Coronary artery (tissue), 2 donors: ENCODE measurements around the gene SGK1.

Experiments used
- DNase-seq: peaks from one replicate; pipeline ENCODE4 v3.0.0-alpha.2; 2017; ENCODE audit warnings: low spot score
- H3K27ac ChIP-seq, 2 donors: fragments of 200-600 bp; sonication (generic); one replicate each; pipeline ENCODE4 v1.5.1; 2016 to 2019
- H3K4me3 ChIP-seq: fragments of 200-600 bp; sonication (generic); 2 replicates; pipeline ENCODE4 v1.5.1; 2016; ENCODE audit warnings: mild to moderate bottlenecking, moderate library complexity
- TF ChIP-seq, protein P1 (sequence below): fragments of 200-600 bp; sonication (generic); IDR thresholded peaks from one replicate; pipeline ENCODE4 v1.5.1; 2019; ENCODE audit warnings: antibody characterized with exemption

Gene SGK1

DNA sequence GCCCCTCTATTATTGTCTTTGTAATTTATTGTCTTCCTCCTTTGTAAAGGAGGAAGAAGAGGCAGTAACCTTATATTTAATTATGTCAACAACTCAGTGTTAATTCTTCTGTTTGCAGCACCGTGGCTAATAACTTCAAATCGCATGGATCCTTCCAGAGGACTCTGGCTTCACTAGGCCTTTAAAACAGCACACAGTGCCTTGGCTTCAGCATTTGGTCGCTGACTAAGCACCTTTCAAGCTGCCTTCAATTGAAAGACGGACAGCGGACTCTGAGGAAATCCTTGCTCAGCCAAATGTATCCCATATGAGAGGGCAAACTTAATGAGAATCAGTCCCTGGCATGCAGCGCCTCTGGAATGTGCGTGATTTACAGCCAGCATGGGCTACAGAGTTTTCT, 64.2 kb downstream of the SGK1 start:
- TF ChIP-seq, protein P1, sequence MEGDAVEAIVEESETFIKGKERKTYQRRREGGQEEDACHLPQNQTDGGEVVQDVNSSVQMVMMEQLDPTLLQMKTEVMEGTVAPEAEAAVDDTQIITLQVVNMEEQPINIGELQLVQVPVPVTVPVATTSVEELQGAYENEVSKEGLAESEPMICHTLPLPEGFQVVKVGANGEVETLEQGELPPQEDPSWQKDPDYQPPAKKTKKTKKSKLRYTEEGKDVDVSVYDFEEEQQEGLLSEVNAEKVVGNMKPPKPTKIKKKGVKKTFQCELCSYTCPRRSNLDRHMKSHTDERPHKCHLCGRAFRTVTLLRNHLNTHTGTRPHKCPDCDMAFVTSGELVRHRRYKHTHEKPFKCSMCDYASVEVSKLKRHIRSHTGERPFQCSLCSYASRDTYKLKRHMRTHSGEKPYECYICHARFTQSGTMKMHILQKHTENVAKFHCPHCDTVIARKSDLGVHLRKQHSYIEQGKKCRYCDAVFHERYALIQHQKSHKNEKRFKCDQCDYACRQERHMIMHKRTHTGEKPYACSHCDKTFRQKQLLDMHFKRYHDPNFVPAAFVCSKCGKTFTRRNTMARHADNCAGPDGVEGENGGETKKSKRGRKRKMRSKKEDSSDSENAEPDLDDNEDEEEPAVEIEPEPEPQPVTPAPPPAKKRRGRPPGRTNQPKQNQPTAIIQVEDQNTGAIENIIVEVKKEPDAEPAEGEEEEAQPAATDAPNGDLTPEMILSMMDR = no peak
- H3K4me3 ChIP-seq = no peak overlapping the region
- no peak for DNase-seq
- no peak overlapping the region for H3K27ac ChIP-seq

- no peak for DNase-seq
- Histone ChIP-seq H3K4me3 (no peak overlapping the region), H3K27ac (no peak overlapping the region)
- TF ChIP-seq, protein P1 = no peak
Observed at GRCh38 chr6:134251320-134251719, 66.6 kb downstream of the SGK1 start.

DNA sequence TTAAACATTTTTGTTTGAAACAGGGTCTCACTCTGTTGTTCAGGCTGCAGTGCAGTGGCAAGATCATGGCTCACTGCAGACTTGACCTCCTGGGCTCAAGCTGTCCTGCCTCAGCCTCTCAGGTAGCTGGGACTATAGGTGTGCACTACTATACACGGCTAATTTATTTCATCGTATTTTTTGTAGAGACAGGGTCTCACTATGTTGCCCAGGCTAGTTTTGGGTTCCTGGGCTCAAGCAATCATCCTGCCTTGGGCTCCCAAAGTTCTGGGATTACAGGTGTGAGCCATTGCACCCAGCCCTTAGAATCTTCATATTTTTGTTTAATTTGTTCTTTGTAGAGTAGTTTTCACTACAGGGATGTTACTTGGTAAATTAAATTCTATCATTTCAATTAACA, 67.1 kb downstream of the SGK1 start:
- TF ChIP-seq, protein P1 = no peak
- no peak for DNase-seq
- no peak overlapping the region for H3K27ac ChIP-seq

DNA sequence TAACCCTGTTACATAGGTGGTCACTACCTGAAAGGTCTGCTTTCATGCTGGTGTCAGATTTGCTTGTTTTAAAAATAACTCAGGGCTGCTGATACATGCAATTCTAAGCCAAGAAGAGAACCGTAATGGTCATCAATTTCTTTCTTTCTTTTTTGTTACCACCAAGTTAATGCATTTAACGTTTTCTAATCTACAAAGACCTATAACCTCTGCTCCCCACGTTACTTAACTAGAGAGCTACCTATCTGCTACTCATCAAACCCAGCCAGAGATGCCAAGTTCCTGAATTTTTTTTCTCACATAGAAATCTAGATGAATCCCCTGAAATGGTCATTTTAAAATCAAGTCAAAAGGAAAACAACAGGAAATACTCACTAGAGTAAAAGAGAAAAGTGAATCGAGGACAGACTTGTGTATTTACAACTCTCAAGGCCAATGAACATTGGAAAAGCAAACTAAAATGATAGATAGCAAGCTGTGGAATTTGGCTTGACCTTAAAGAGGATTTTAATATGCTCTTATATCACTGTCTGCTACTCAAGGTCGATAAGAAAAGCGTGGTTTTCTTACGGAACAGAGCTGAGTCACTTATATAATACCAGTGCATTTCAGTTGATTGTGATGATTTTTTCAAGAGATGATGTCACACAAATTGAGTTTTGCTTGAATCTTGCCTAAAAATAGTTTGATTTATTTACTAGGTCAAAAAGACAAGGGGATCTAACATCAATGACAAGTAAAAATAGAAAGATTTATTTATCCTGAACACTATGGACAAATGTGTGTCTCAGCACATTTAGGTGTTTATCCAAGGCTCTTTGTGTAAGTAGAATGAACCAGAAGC, 67.9 kb downstream of the SGK1 start:
- no peak overlapping the region for H3K27ac ChIP-seq
- TF ChIP-seq, protein P1 = no peak
- no peak for DNase-seq
- no peak overlapping the region for H3K4me3 ChIP-seq

More for the DNA sequence above, 67.1 kb downstream of the SGK1 start:
- H3K4me3 ChIP-seq = no peak overlapping the region

- TF ChIP-seq, protein P1 = no peak
- Histone ChIP-seq H3K4me3 (no peak overlapping the region), H3K27ac (no peak overlapping the region)
- no peak for DNase-seq
Observed at GRCh38 chr6:134249239-134249758, 68.6 kb downstream of the SGK1 start.

- DNase-seq = no peak
- TF ChIP-seq, protein P1 = no peak
- Histone ChIP-seq H3K27ac (no peak overlapping the region), H3K4me3 (no peak overlapping the region)
Observed at GRCh38 chr6:134247844-134248580, 69.9 kb downstream of the SGK1 start.
